Endodermal cell (in vitro differentiated cells): ENCODE results near the gene RSBN1L. TPM values are rescaled to one million over a fixed set of nuclear protein-coding genes. Genes with fewer than 3 reads are reported as not detected.

Experiments used
- DNase-seq: peaks from one replicate; pipeline ENCODE4 v3.0.0-alpha.2; 2017
- H3K27ac ChIP-seq: 2 replicates; pipeline ENCODE4 v1.5.1; 2013; ENCODE audit warnings: mild to moderate bottlenecking, low read depth, low read length, moderate library complexity
- H3K27me3 ChIP-seq: 2 replicates; pipeline ENCODE4 v1.6.1; 2013; ENCODE audit warnings: mild to moderate bottlenecking, low read length, moderate library complexity; ENCODE audit not compliant: insufficient read depth, control insufficient read depth, poor library complexity, severe bottlenecking
- H3K36me3 ChIP-seq: 2 replicates; pipeline ENCODE4 v1.7.0; 2013; ENCODE audit warnings: mild to moderate bottlenecking, low read length, moderate library complexity; ENCODE audit not compliant: control insufficient read depth, insufficient read depth
- H3K4me1 ChIP-seq: one replicate; pipeline ENCODE4 v1.7.0; 2013; ENCODE audit warnings: low read length; ENCODE audit not compliant: control insufficient read depth, insufficient read depth
- H3K4me3 ChIP-seq: 2 replicates; pipeline ENCODE4 v1.5.1; 2013; ENCODE audit warnings: mild to moderate bottlenecking, low read length, moderate library complexity
- H3K9ac ChIP-seq: 2 replicates; pipeline ENCODE4 v1.6.1; 2013; ENCODE audit warnings: mild to moderate bottlenecking, low read length, moderate library complexity; ENCODE audit not compliant: poor library complexity, severe bottlenecking; ENCODE audit errors: extremely low read depth
- H3K9me3 ChIP-seq: 2 replicates; pipeline ENCODE4 v1.6.1; 2013; ENCODE audit warnings: mild to moderate bottlenecking, low read length, moderate library complexity; ENCODE audit not compliant: control insufficient read depth
- H3K27ac Mint-ChIP-seq: 2 replicates; pipeline ENCODE4 v1.8.0; 2020; ENCODE audit warnings: mixed read lengths
- H3K27me3 Mint-ChIP-seq: 2 replicates; pipeline ENCODE4 v1.8.0; 2021; ENCODE audit warnings: mild to moderate bottlenecking, mixed read lengths; ENCODE audit not compliant: insufficient read depth
- H3K36me3 Mint-ChIP-seq: 2 replicates; pipeline ENCODE4 v1.8.0; 2020; ENCODE audit warnings: low read depth, mixed read lengths
- H3K4me1 Mint-ChIP-seq: 2 replicates; pipeline ENCODE4 v1.8.0; 2020; ENCODE audit warnings: mixed read lengths
- H3K4me3 Mint-ChIP-seq: 2 replicates; pipeline ENCODE4 v1.8.0; 2020; ENCODE audit warnings: mild to moderate bottlenecking, moderate library complexity, mixed read lengths
- H3K9me3 Mint-ChIP-seq: 2 replicates; pipeline ENCODE4 v1.8.0; 2020; ENCODE audit warnings: mild to moderate bottlenecking, mixed read lengths
- WGBS, 2 experiments: methylation state at CpG; one replicate each; pipeline versions ENCODE4 v1.1.5 to v1.1.7; 2013; ENCODE audit warnings: missing lambda C conversion rate in 2 of 2, mixed read lengths in 1 of 2; ENCODE audit not compliant: insufficient coverage in 1 of 2, insufficient read length in 1 of 2; 5-methylcytosine and 5-hydroxymethylcytosine counted together
- total RNA-seq, 2 donors: library from RNA; stranded (reverse); fragmentation: NEBNext Ultra II Directional in 1 of 2; extraction: Animal tissue kit (Norgen Biotek cat#: 25700) in 1 of 2; gene quantifications; 2 replicates in 1 of 2; 3 replicates in 1 of 2; pipeline ENCODE4 v1.2.1, GENCODE V29; 2021
- TF ChIP-seq, protein P1 (sequence below): fragments of 200-600 bp; sonication (generic); conservative IDR thresholded peaks from 2 replicates; pipeline ENCODE4 v1.5.0; 2021; ENCODE audit warnings: antibody characterized with exemption, mild to moderate bottlenecking

RSBN1L gene
- total RNA-seq, 2 donors from 2014 or later = 17.6 to 19.9 TPM

DNA sequence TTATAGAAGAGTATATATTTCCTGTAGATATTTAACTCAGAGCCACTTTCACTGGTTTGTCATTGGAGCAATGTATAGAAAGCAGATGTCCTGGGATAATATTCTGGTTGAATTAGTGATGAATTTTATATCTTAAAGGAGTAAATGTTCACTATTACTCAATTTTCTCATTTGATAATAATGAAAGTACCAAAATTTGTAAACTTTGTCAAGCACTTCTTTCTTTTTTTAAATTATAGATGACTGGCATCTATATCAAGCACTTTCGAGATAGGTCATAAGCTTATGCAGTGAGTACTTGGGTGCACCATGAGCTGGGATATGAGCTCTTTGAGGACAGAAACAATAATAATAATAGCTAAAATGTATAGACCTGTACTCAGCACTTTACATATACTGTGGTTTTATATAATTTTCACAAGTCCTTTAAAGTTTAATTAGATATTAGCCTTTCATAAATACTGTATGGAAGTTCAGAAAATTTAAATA, 11.3 kb downstream of the RSBN1L start:
- Mint-ChIP-seq H3K36me3 (peaks cover 12% of the 10 kb centered on the region), H3K27me3 (no peaks in the 10 kb centered on the region), H3K4me3 (no peak overlapping the region), H3K4me1 (peaks cover 6% of the 10 kb centered on the region), H3K9me3 (no peaks in the 10 kb centered on the region), H3K27ac (no peak overlapping the region)
- WGBS, 2 experiments = 90% methylated on average over 1 of the region's 1 CpG; no CpG with 5 or more reads in 1 of the 2 experiments
- Histone ChIP-seq H3K4me1 (peaks cover 5% of the 10 kb centered on the region), H3K27ac (no peak overlapping the region), H3K9ac (no peak overlapping the region), H3K4me3 (no peak overlapping the region), H3K9me3 (no peaks in the 10 kb centered on the region), H3K27me3 (no peaks in the 10 kb centered on the region), H3K36me3 (peaks cover 28% of the 10 kb centered on the region)
- TF ChIP-seq, protein P1, sequence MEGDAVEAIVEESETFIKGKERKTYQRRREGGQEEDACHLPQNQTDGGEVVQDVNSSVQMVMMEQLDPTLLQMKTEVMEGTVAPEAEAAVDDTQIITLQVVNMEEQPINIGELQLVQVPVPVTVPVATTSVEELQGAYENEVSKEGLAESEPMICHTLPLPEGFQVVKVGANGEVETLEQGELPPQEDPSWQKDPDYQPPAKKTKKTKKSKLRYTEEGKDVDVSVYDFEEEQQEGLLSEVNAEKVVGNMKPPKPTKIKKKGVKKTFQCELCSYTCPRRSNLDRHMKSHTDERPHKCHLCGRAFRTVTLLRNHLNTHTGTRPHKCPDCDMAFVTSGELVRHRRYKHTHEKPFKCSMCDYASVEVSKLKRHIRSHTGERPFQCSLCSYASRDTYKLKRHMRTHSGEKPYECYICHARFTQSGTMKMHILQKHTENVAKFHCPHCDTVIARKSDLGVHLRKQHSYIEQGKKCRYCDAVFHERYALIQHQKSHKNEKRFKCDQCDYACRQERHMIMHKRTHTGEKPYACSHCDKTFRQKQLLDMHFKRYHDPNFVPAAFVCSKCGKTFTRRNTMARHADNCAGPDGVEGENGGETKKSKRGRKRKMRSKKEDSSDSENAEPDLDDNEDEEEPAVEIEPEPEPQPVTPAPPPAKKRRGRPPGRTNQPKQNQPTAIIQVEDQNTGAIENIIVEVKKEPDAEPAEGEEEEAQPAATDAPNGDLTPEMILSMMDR = no peak
- DNase-seq = no peak

DNA sequence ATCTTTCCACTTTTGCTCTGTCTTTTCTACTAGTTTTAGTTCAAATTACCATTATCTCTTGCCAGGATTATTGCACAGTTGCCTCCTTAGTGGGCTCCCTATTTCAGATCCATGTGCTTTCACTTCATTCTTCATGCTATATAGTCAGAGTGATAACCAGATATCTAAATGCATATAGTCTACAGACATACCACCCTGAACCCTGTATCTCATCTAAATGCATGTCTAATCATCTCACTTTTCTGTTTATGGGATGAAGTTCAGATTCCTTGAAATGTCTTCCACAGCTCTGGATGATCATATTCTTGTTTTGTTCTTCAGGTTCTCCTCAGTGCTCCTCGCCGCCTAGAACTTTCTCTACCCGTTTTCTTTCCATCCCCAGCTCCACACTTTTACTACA, 13.8 kb downstream of the RSBN1L start:
- peaks cover 22% of the 10 kb centered on the region for H3K36me3 Mint-ChIP-seq
- Histone ChIP-seq H3K27ac (no peak overlapping the region), H3K4me1 (no peaks in the 10 kb centered on the region), H3K9ac (no peak overlapping the region), H3K36me3 (peaks cover 36% of the 10 kb centered on the region), H3K4me3 (no peak overlapping the region), H3K27me3 (no peaks in the 10 kb centered on the region), H3K9me3 (no peaks in the 10 kb centered on the region)
- no peaks in the 10 kb centered on the region for H3K27me3 Mint-ChIP-seq
- H3K4me3 Mint-ChIP-seq = no peak overlapping the region
- H3K27ac Mint-ChIP-seq = peak overlapping the region; percentile 5
- WGBS, 2 experiments = 92 to 98% methylated on average over 3 of the region's 3 CpGs
- H3K4me1 Mint-ChIP-seq = no peaks in the 10 kb centered on the region
- DNase-seq = no peak
- TF ChIP-seq, protein P1 = no peak
- no peaks in the 10 kb centered on the region for H3K9me3 Mint-ChIP-seq

DNA sequence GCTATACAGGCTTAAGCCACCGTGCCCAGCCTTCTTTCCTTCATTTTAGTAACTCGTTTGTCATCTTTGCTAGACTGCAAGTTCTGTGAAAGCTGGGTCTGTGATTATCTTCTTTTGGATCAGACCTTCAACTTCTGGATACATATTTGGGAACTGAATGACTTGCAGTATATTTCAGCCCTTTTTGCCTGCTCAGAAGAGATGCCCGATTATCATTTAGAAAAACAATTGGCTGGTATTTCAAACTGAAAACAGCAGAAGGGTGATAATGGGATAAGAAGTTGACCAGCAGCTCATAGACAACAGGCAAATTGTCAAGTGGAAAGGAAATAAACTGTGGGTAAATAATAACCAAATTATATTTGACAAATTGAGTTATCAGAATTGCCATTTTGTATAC, 14.6 kb downstream of the RSBN1L start:
- 90% methylated on average over 2 to 3 of the region's 3 CpGs for WGBS, 2 experiments
- peaks cover 36% of the 10 kb centered on the region for H3K36me3 ChIP-seq
- no peaks in the 10 kb centered on the region for H3K27me3 Mint-ChIP-seq
- TF ChIP-seq, protein P1 = no peak
- H3K9me3 ChIP-seq = no peaks in the 10 kb centered on the region
- H3K9ac ChIP-seq = no peak overlapping the region
- no peak for DNase-seq
- H3K9me3 Mint-ChIP-seq = no peaks in the 10 kb centered on the region
- H3K27ac Mint-ChIP-seq = no peak overlapping the region
- H3K4me3 ChIP-seq = no peak overlapping the region
- no peaks in the 10 kb centered on the region for H3K4me1 ChIP-seq
- H3K27ac ChIP-seq = no peak overlapping the region
- H3K4me1 Mint-ChIP-seq = no peaks in the 10 kb centered on the region
- no peak overlapping the region for H3K4me3 Mint-ChIP-seq
- no peaks in the 10 kb centered on the region for H3K27me3 ChIP-seq
- H3K36me3 Mint-ChIP-seq = peaks cover 23% of the 10 kb centered on the region
